Thyroid gland (tissue), 4 donors: Measurements from ENCODE around the gene CAPZB. TPM values are rescaled to one million over a fixed set of nuclear protein-coding genes. Genes with fewer than 3 reads are reported as not detected.

Experiments used
- DNase-seq, 2 donors: peaks; one replicate each; pipeline ENCODE4 v3.0.0-alpha.2; 2019
- H3K27ac ChIP-seq, 3 donors: fragments of 200-600 bp; sonication (generic); 1 replicate in 2 of 3; 2 replicates in 1 of 3; pipeline ENCODE4 v1.5.1; 2016 to 2019; ENCODE audit warnings: mild to moderate bottlenecking in 1 of 3, moderate library complexity in 1 of 3
- H3K27me3 ChIP-seq: fragments of 200-600 bp; sonication (generic); one replicate; pipeline ENCODE4 v1.5.1; 2019
- H3K36me3 ChIP-seq, 2 donors: fragments of 200-600 bp; sonication (generic); one replicate each; pipeline ENCODE4 v1.5.1; 2016 to 2019
- H3K4me1 ChIP-seq, 2 donors: fragments of 200-600 bp; sonication (generic); one replicate each; pipeline ENCODE4 v1.5.1; 2017 to 2019
- H3K4me3 ChIP-seq, 3 donors: fragments of 200-600 bp; sonication (generic); replicated peaks in 1 of 3; 1 replicate in 2 of 3; 2 replicates in 1 of 3; pipeline ENCODE4 v1.5.1; 2016; ENCODE audit warnings: mild to moderate bottlenecking in 1 of 3
- H3K9me3 ChIP-seq: fragments of 200-600 bp; sonication (generic); one replicate; pipeline ENCODE4 v1.5.1; 2017
- CTCF ChIP-seq, 6 experiments: fragments of 200-600 bp in 3 of 6; fragments of 450-650 bp in 3 of 6; sonication (generic) in 3 of 6; IDR thresholded peaks; one replicate each; pipeline ENCODE4 v1.5.1; 2016 to 2019; ENCODE audit warnings: antibody characterized with exemption in 6 of 6, mild to moderate bottlenecking in 2 of 6, inconsistent platforms in 1 of 6, moderate library complexity in 1 of 6
- POLR2A ChIP-seq, 2 donors: fragments of 450-650 bp; IDR thresholded peaks; one replicate each; pipeline ENCODE4 v1.6.1; 2017; ENCODE audit warnings: antibody characterized with exemption in 2 of 2, mild to moderate bottlenecking in 2 of 2, moderate library complexity in 1 of 2
- WGBS, 2 donors: methylation state at CpG; one replicate each; pipeline ENCODE4 v1.1.5; 2017; 5-methylcytosine and 5-hydroxymethylcytosine counted together
- intact Hi-C: fragments of 100-400 bp; cut with DNase I; formaldehyde crosslinking; loops from one replicate; pipeline ENCODE4 v1.15.1; 2023
- total RNA-seq, 4 donors: library from RNA; depleted of rRNA; stranded (reverse); fragments of >200 nt; gene quantifications; one replicate each; pipeline ENCODE4 v1.2.3, GENCODE V29; 2016

Gene CAPZB
- total RNA-seq, 4 donors from 2014 or later = 75.4 to 116 (median 93.1) TPM

- Histone ChIP-seq H3K27ac (no peak overlapping the region), H3K9me3 (no peaks in the 10 kb centered on the region), H3K4me1 (peaks cover 17 to 31% of the 10 kb centered on the region in 2 donors), H3K36me3 (no peaks in the 10 kb centered on the region), H3K27me3 (no peaks in the 10 kb centered on the region), H3K4me3 (no peak overlapping the region)
- no peak for TF ChIP-seq POLR2A (IDR thresholded peaks at IDR 0.05)
- no peak for TF ChIP-seq CTCF (IDR thresholded peaks at IDR 0.05)
- no peak for DNase-seq
- intact Hi-C loops = no loop called here
- 78 to 80% methylated on average over 22 of the region's 22 CpGs for WGBS, 2 donors
These were observed 79.4 kb downstream of the CAPZB start for GRCh38 chr1:19405761-19406487.

- Histone ChIP-seq H3K4me1 (peaks cover 24 to 38% of the 10 kb centered on the region in 2 donors), H3K27ac (no peak overlapping the region), H3K9me3 (no peaks in the 10 kb centered on the region), H3K27me3 (no peaks in the 10 kb centered on the region), H3K4me3 (no peak overlapping the region), H3K36me3 (no peaks in the 10 kb centered on the region)
- no peak for DNase-seq
- intact Hi-C loops = no loop called here
- TF ChIP-seq POLR2A (IDR thresholded peaks at IDR 0.05) = no peak
- no peak for TF ChIP-seq CTCF (IDR thresholded peaks at IDR 0.05)
- 78 to 80% methylated on average over 10 of the region's 10 CpGs for WGBS, 2 donors
These were observed 80.1 kb downstream of the CAPZB start for GRCh38 chr1:19405195-19405760.

- TF ChIP-seq CTCF (IDR thresholded peaks at IDR 0.05) = no peak
- no peak for TF ChIP-seq POLR2A (IDR thresholded peaks at IDR 0.05)
- peaks cover 29 to 43% of the 10 kb centered on the region in 2 donors for H3K4me1 ChIP-seq
- no peak overlapping the region for H3K4me3 ChIP-seq
- 90% methylated on average over 5 of the region's 5 CpGs for WGBS, 2 donors
- no peak overlapping the region for H3K27ac ChIP-seq
- no peaks in the 10 kb centered on the region for H3K9me3 ChIP-seq
- intact Hi-C loops = no loop called here
- H3K36me3 ChIP-seq = no peaks in the 10 kb centered on the region
- H3K27me3 ChIP-seq = no peaks in the 10 kb centered on the region
- no peak for DNase-seq
These were observed 80.6 kb downstream of the CAPZB start for GRCh38 chr1:19404748-19405147.

GRCh38 chr1:19403256-19403655 lies 82.1 kb downstream of the CAPZB start:
- DNase-seq = no peak
- H3K4me1 ChIP-seq = peaks cover 32 to 48% of the 10 kb centered on the region in 2 donors
- H3K36me3 ChIP-seq = no peaks in the 10 kb centered on the region
- peak overlapping the region in 1 of 3 donors; percentile 81 for H3K27ac ChIP-seq
- no peaks in the 10 kb centered on the region for H3K9me3 ChIP-seq
- H3K27me3 ChIP-seq = no peaks in the 10 kb centered on the region
- TF ChIP-seq CTCF (IDR thresholded peaks at IDR 0.05) (no peak), POLR2A (IDR thresholded peaks at IDR 0.05) (no peak)
- H3K4me3 ChIP-seq = no peak overlapping the region
- intact Hi-C loops = no loop called here
- 83 to 85% methylated on average over 5 of the region's 5 CpGs for WGBS, 2 donors
